HG03565 (cell line): ENCODE data around the gene COL6A2.
"Not testable (repeated sequence)": the region's sequence is repeated elsewhere in the genome, so short reads cannot be mapped to it uniquely, and the experiment has no call there.

ENCODE experiments used
- ATAC-seq: cut with Tn5 transposase; IDR thresholded peaks from one replicate; pipeline ENCODE4 v1.9.1; 2021; ENCODE audit warnings: mild to moderate bottlenecking, moderate library complexity; ENCODE audit not compliant: unreplicated experiment

COL6A2 gene

DNA sequence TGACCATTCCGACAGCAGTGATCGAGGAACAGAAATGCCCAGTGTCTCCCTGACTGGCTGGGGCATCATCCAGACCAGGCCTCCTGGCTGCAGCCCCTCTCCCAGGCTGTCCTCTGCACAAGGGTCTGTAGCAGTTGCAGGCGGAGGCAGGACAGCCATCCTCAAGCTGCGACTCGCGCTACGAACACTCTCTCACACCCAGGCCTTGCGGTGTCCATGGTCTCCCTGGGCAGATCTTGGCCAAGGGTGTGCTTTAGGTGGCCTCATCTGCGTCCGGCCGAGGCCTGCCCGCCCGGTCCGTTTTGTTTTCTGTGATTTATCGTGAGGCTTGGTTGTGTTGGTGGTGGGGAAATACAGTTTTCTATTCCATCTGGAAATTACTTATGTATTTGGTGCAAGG, 41.8 kb downstream of the COL6A2 start:
- ATAC-seq, result no peak

GRCh38 chr21:46140352-46141003, 42.6 kb downstream of the COL6A2 start:
- ATAC-seq, result not testable (repeated sequence)

- ATAC-seq, result no peak
Measured at GRCh38 chr21:46141767-46142581, 44.1 kb downstream of the COL6A2 start.

GRCh38 chr21:46142582-46143473, 44.9 kb downstream of the COL6A2 start:
- ATAC-seq, result no peak

- no peak for ATAC-seq
Measured at GRCh38 chr21:46144464-46145070, 46.7 kb downstream of the COL6A2 start.

DNA sequence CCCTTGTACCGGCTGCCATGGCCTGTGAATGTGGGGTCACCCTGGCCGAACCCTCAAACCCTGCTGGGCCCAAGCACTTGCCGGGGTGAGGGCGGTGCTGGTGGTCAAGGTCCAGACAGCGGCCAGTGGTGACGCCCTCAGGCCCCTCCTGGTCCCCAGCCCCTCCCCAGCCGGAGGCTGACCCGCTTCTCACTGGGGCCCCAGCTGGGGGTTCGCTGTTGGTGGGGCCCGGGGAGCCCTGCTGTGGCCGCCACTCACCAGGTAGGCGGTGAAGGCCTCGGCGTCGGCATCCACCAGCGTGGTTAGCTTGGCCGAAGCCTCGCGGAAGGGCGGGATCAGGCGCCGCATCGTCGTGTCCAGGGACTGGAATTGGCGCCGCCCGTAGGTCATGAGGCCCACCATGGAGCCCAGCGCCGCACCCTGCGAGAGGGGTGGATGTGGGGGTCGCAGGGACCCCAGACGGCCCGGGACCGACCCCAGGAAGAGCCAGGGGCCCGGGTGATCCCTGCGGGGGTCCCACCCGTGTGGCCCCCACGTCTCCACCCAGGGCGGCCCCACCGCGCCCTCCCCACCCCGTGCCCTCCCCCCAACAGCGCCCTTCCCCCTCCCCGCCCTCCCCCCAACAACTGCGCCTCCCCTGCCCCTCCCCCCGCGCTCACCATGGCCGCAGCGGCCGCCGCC, 47.4 kb downstream of the COL6A2 start:
- ATAC-seq, result no peak

- ATAC-seq, result no peak
Measured at GRCh38 chr21:46145840-46146691, 48.2 kb downstream of the COL6A2 start.

GRCh38 chr21:46146856-46147255, 48.9 kb downstream of the COL6A2 start:
- no peak for ATAC-seq

- ATAC-seq, result not testable (repeated sequence)
Measured at GRCh38 chr21:46147429-46147828, 49.5 kb downstream of the COL6A2 start.

DNA sequence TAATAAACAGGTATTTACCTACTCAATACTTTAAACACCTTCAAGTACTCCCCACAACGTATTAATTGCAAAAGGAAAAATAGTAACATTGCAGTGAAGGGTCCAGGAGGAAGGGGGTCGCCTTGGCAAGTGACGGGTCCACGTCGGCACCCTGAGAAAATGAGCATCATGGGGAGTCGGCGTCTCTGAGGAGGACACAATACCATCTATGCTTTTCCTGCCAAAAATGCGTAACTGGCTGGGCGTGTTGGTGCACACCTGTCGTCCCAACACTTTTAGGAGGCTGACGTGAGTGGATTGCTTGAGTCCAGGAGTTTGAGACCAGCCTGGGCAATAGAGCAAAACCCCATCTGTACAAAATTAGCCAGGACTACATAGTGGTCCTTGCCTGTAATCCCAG, 50.2 kb downstream of the COL6A2 start:
- ATAC-seq, result no peak

GRCh38 chr21:46149205-46149901, 51.4 kb downstream of the COL6A2 start:
- no peak for ATAC-seq

DNA sequence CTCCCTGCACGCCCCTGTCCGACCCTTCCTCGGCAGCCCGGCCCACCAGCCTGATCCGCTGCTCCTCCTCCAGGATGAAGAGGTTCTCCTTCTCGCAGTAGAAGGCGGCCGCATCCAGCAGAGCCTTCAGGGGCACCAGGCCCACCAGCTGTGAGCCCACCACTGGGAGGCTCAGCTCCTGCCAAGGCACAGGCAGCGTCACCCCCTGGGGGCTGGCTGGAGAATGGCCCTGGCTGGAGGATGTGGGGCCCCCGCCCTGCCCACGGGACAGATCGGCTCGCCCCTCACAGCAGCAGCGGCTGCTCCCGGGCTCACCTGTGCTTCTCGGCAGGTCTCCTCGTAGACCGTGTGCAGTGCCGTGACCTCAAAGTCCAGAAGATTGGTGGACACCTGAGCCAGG, 52.2 kb downstream of the COL6A2 start:
- no peak for ATAC-seq

- ATAC-seq, result no peak
Measured at GRCh38 chr21:46150491-46151121, 52.7 kb downstream of the COL6A2 start.

GRCh38 chr21:46151261-46151988, 53.5 kb downstream of the COL6A2 start:
- ATAC-seq, result no peak

DNA sequence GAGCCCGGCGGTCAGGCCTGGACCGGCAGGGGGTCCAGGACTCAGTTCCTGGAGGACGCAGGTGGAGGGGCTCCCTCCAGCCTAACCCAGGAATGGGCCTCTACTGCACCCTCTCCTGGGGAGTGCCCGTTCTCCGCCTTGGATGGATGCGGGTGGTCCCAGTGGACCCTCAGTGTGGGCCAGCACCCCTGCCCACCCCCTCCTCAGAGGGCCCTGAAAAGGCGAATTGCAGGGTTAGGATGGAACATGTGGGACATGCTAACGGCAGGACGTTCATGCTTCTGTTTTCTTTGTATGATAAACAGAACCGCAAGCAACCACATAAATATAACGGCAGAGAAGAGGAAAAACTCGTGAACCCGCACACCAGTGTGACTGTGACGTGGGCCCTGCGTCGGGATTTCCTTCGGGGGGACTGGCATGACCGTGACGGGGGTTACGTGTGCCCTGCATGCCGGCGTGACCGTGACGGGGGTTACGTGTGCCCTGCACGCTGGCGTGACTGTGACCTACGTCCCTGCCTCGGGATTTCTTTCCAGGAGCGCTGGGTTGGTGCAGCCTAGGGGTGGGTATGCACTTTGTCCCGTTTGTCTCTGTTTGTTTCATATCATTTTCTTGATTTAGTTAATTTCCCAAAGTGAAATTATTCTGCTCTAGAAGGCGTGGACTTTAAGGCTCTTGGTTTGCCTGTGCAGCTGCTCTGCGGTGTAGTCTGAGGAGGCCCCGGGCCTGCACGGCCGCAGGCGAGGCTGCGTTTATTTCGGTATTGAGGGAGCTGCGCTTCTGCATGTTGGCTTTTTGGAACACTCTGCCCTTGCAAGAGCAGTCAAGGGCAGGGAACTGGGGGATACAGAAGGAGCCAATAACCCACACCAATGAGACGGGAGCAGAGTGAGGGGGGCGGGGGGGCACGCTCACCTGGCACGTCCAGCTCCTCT, 54.3 kb downstream of the COL6A2 start:
- no peak for ATAC-seq

DNA sequence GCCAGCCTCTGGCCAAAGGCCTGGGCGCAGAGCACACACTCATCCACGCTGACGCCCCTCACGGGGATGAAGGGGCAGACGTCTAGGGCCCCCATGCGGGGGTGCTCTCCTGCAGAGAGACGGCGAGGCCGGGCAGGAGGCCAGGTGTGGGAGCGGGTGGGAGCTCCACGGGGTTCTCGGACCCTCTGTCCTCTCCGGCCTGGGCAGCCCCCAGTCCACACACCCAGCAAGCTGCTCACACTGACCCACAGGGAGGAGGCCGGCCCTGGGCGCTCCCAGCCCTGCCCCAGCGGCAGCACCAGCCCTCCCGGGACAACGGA, 55.0 kb downstream of the COL6A2 start:
- no peak for ATAC-seq
